ENCODE results near the gene DCDC1.

Gene DCDC1

GRCh38 chr11:30826911-30827310, 542.6 kb downstream of the DCDC1 start:
- no peak for DNase-seq (ENCODE audit: low read depth)
- TF ChIP-seq CTCF (IDR thresholded peaks at IDR 0.05; ENCODE audit: low read length, missing control alignments) = no peak
- no peak overlapping the region for H3K4me3 ChIP-seq (replicated peaks; ENCODE audit: low read depth, low read length)

GRCh38 chr11:30825723-30826122, 543.8 kb downstream of the DCDC1 start:
- DNase-seq (ENCODE audit: low read depth) = no peak
- no peak overlapping the region for H3K4me3 ChIP-seq (replicated peaks; ENCODE audit: low read depth, low read length)
- no peak for TF ChIP-seq CTCF (IDR thresholded peaks at IDR 0.05; ENCODE audit: low read length, missing control alignments)

DNA sequence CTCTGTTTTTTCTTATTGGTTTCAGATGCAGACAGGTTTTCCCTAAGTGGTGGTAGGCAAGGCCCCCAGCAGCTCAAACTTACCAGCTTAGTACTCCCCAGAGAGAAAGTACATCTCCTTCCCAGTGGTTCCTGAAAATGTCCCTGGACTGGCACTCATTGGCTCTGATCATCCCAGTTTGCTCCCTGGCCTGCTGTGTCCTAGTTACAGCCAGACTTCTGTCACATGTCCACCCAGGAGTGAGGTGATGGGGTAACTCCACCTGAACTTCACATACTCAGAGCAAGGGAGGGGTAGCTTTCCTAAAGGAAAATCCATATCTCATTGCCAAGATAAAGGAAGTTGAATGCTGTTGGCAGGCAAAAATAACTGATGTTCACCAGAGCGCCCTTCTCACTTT, 546.4 kb downstream of the DCDC1 start:
- no peak for TF ChIP-seq CTCF (IDR thresholded peaks at IDR 0.05; ENCODE audit: low read length, missing control alignments)
- no peak for DNase-seq (ENCODE audit: low read depth)
- no peak overlapping the region for H3K4me3 ChIP-seq (replicated peaks; ENCODE audit: low read depth, low read length)

GRCh38 chr11:30821438-30821965, 548.0 kb downstream of the DCDC1 start:
- TF ChIP-seq CTCF (IDR thresholded peaks at IDR 0.05; ENCODE audit: low read length, missing control alignments) = no peak
- no peak overlapping the region for H3K4me3 ChIP-seq (replicated peaks; ENCODE audit: low read depth, low read length)
- DNase-seq (ENCODE audit: low read depth) = no peak

DNA sequence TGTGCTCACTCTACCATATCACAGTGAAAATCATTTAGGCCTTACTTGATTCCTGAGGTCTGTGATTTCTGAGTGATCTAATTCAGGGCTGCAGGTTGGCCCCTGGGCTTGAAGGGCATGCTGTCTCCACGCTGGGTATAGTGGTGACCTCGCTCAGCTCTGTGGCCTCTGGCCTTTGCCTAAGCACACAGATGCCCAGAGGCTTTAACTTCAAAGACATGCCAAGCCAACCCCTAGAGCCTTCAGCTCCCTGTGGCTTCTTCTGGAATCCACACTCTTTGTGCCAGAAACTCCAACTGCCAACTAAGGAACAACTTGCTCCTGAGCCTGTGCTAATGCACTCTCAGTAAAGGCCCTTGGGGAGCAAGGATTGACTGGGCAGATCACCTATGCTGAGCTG, 550.8 kb downstream of the DCDC1 start:
- no peak overlapping the region for H3K4me3 ChIP-seq (replicated peaks; ENCODE audit: low read depth, low read length)
- DNase-seq (ENCODE audit: low read depth) = no peak
- TF ChIP-seq CTCF (IDR thresholded peaks at IDR 0.05; ENCODE audit: low read length, missing control alignments) = no peak

GRCh38 chr11:30816959-30817880, 552.3 kb downstream of the DCDC1 start:
- TF ChIP-seq CTCF (IDR thresholded peaks at IDR 0.05; ENCODE audit: low read length, missing control alignments) = no peak
- H3K4me3 ChIP-seq (replicated peaks; ENCODE audit: low read depth, low read length) = no peak overlapping the region
- DNase-seq (ENCODE audit: low read depth) = no peak

Data from fibroblast of pulmonary artery (primary cell).